GM18502 (cell line): ENCODE data around the gene BUD13.

Source experiments
- ATAC-seq: cut with Tn5 transposase; IDR thresholded peaks from one replicate; pipeline ENCODE4 v1.9.1; 2021; ENCODE audit warnings: mild to moderate bottlenecking; ENCODE audit not compliant: unreplicated experiment, poor library complexity

BUD13 gene

DNA sequence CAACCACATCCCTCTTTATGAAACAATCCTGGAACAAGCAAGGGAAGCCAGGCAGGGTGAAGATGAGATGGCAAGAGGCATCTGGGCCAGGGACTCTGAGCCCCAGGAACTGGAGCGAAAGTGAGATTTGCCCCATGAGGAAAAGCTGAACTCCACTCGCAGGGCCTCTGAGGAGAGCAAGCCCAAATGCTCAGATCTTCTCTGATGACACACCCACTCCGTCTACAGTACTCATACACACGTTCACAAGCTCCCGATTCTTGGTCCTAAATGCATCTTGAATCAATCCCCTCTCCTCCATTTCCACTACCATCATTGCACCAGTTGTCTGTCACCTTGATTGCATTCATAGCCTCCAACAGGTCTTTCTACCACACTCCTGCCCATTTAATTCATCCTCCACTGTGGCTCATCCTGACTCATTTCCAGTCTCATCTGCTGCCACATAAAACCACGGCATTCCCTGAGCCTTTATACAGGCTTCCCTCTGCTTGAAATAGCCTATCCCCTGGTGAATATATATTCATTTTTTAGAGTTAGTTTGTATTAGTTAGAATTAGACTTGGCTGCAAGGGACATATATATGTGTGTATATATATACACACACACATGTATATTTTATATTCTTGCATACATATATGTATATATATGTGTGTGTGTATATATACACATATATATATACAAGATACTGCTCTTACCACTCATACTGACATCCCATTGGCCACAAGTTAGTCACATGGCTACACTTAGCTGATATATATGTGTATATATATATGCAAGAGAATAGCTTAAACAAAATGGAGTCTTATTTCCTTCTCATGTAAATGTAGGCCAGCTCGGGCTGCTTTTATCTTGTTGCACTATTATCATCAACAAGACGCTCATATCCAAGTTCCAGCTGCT, 20.3 kb upstream of the BUD13 start:
- no peak for ATAC-seq

DNA sequence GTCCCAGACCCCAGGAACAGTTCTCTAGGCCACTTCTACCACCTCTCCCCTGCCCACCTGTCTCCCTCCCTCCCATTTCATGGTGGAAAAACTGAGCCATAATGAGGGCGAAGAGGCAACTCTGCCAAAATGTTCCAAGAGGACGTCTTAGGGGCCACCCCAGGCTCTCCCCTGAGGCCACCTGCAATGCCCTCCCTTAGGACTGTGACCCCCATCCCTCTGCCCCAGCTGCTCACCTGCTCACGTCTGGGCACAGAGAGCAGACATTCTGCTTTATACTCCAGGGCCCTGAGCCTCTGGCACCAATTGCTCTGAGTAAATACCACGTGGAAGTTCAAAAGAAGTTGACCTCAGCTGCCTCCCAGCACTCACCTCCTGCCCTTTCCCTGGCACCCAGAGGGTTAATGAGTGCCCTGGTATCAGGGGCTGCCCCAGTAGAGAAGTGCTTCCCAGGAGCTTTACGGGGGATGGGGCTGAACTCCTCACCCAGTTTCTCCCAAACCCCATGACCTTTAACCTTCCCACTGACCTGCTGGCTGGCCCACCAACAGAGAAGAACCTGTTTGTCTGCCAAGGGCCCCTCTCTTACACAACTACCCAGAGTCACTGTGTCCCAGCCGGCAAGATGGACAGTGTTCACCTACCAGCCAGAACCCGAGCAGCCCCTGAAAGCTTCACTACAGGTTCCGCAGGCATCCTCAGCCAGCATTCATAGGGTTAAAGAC, 19.5 kb upstream of the BUD13 start:
- ATAC-seq, result no peak

DNA sequence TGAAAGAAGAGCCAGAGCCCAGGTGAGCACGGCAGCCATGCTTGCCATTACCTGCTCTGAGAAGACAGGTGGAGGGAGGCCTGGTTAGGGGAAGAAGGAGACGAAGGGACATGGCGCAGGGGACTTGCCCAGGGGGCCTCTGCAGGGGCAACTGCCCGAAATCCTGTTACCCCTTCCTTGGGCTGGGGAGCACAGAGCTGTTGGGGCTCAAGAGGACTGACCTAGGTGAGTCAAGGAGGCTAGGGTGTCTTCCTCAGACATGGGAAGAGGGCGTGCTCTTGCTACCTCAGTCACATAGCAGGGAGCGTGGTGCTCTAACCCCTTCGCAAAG, 19.0 kb upstream of the BUD13 start, which contains the start of gene APOA5:
Gene APOA5 (minus strand): TSS at position 67 of the 331 bp plus-strand sequence. CDS start 19 bp downstream, at position 48.
- no peak for ATAC-seq

DNA sequence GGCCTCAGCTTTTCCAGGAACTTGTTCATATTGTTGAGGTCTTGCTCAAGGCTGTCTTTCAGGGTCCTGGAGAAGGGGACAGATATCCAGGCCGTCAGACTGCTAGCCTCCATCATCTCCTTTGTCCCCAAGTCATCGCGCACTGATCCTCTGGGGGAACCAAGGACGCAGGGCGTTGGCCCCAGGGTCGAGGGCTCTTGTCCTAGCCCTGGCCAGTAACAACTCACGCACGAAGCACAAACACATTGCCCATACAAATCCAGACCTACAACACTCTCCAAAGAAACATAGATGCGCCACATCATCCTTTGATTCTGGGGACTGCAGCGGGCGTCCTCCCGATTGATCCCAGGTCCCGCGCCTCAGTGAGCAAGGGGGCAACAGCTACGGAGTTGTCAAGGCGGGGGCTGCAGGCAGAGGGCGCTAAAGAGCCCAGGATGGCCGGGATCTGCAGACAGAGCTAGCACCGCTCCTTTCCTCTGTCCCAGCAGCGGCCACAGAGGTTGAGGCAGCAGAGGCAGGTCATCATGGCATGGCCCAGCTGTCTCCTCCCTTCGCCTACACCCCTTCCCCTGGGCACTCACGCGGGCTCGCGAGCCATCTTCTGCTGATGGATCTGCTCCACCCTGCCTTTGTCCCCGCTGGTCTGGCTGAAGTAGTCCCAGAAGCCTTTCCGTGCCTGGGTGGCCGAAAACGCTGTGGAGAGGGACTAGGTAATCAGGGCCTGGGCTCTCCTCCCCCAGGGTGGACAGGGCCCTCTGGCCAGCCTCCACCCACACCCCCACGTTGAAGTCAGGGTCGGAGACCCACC, 18.4 kb upstream of the BUD13 start:
- no peak for ATAC-seq

DNA sequence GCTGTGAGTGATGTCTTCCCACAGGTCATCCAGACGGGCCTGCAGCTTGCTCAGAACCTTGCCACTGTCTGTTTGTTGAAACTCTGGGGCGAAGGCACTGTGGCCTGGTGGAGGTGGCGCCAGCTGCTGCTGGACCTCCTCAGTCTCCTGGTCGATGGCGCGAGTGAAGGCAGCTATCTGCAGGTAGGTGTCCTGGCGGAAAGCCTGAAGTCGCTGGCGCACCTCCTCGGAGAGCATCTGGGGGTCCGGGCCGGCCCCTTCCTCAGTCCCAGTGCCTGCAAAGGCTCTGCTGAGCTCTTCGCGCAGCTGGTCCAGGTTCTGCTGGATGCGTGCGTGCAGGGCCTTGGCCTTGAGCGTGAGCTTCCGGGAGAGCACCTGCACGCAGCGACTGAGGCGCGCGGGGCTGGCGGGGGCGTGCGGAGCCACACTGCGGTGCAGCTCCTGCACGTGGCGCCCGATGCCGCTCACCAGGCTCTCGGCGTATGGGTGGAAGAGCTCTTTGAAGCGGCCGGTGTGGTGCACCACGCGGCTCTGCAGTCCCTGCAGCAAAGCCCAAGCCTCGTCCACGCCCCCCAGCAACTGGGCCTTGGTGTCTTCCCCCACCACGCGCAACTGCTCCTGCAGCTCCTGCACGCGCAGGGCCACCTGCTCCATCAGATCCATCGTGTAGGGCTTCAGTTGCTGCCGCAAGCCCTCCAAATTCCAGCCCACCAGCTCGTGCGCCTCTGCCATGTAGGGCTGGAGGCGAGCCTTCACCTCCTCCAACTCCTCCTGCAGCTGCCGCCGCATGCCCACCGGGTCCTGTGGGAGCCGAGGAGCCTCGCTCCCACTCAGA, 17.6 kb upstream of the BUD13 start:
- ATAC-seq, result no peak

DNA sequence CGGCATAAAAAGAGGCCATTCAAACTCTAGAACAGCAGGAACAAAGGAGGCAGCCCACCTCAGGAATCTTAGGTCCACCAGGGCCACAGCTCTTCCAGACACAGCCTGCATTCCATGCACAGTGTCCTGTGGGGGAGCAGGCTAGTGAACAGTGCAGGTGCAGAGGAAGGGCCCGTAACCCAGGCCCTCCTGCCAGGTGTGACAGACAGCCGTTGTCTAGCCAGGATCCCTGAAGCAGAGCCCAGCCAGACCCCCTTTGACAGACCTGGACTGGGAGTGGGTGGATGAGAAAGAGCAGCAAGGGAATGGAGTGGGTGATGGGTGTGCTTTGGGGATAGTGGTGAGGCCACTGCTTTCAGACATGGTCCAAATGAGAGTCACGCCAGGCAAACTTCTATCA, 16.2 kb upstream of the BUD13 start:
- ATAC-seq, result no peak

DNA sequence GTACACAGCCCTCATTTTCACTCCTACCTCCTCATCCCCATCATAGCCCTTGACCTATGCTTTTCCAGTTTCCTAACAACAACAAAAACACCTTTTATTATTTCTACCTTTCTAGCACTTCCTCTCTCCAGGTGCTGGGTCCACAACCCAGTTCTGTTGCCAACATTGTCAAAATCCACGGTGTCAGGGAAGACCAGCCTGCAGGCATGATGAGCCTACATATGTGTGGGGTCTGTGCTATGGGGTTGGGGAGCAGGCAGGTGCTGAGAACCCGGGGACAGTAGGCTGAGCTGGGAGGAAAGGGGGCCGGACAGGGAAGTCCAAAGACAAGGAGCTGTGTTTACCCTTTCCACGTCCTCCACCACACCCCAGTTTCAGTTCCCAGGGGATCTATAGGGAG, 15.7 kb upstream of the BUD13 start:
- no peak for ATAC-seq

DNA sequence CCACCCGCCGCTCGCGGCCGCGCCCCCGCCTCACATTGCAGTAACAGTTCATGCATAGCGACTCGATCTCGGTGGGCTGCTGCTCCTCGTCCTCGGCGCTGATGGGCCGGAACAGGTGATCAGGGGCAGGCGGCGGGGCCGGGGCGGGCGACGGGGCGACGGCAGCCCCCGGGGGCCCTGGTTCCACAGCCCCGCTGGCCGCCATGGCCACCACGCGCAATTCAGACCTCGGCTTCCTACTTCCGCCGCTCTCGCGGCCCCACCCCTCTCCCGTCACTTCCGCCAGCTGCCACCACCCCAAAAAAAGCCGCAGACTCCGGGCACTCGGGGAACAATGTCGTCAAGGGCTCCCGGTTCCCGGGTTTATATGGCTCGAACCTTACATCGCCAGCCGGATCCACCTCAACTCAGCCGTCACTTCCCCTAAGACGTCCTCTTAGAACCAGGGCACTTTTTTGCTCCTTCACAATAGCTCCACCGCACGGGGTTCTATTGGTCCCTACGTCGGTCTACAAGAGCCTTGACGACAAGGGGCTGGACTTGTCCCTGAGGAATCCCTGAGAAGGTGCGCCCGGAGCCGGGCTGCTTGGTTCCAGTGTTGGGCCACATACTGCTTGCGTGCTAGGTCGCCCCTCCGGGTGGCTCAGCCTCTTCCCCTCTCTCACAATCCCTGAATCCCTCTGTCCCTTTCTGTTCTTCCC, 15.1 kb upstream of the BUD13 start, which contains the start of gene ZPR1:
Gene ZPR1 (minus strand): TSS at position 238 of the 701 bp plus-strand sequence. CDS start 33 bp downstream, at position 205.
- peak; percentile 91 for ATAC-seq

DNA sequence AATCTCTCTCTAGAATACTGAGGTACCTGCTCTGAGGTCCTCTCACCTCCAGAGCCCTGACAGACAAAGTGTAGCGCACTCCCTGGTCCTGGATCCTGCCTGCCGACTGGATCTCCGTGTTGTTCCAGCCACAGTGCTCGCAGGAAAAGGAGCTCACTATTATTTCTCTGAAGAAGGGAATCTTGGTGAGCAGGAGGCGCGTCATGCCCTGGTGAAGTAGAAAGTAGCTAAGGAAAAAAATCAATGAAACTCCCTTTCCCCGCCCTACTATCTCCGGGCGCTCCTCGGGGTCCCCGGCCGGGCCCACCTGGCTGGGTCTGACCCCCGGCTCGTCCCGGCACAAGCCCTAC, 14.6 kb upstream of the BUD13 start:
- peak; percentile 29 for ATAC-seq

DNA sequence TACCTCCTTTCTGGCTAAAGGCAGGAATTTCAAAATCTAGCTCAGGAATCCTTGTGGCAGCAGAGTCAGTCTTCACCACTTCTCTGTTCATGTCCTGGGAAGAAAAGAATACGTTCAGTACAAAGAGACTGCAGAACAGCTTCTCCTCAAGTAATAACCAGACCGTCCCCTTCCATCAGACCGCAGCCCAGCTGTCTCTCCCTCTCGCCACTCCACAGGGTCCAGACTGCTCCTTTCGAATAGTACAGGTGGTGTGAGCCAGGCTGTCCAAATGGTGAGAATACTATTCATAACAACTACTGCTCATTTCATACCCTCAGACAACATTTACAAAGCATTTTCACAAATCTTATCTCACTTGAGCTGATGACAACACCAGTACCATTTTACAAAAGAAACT, 14.2 kb upstream of the BUD13 start:
- ATAC-seq, result no peak

DNA sequence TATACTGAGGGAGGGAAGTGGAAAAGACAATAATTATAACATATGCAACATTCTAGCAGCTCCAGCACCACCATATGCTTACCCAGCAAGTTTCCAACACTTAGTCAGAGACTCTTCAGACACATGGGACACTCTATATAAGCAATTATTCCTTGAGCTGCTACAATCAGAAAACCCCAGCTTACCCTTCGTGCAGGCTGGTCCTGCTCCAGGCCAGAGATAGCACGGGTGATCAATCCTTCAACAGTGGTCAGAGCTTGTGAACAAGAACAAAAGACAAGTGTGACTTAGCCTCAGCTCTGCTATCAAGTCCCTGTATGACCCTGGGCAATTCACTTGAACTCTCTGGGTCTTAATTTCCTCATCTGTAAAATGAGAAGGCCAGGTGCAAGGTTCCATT, 13.5 kb upstream of the BUD13 start:
- ATAC-seq, result no peak

DNA sequence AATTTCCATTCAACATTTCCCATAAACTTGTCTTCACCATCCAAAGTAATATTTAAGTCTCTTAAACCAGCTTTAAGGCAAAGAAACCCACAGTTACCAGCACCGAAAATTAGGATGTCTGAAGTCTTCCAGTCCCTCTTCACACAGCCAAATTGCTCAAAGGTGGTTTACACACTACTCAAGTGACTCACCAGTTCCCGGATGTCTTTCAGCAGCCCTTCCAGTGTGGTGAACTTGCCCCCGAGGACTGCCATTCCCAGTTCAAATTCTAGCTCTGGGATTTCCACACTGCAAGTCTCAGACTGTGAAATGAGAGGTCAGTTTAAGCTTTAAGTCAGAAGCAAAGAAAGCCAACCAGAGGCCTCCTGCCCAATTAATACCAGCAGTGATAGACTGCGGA, 9.9 kb upstream of the BUD13 start:
- no peak for ATAC-seq

DNA sequence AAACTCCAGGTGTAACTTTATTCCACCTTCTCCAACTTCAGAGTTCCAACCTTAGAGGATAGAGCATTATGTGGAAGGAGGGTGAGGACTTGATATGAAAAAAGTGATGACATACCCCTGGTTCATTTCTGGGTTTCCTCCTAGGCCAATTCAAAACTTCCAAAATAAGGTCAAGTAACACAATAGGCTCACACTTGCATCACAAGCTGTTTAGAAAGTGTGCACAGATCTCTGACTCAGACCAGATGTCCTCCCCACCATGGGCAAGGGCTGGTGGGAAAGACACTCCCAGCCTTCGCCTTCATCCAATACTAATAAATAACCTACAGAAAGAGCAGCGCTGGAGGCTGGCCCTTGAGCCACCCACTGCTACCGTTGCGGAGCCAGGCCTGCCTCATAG, 5.8 kb upstream of the BUD13 start:
- no peak for ATAC-seq

DNA sequence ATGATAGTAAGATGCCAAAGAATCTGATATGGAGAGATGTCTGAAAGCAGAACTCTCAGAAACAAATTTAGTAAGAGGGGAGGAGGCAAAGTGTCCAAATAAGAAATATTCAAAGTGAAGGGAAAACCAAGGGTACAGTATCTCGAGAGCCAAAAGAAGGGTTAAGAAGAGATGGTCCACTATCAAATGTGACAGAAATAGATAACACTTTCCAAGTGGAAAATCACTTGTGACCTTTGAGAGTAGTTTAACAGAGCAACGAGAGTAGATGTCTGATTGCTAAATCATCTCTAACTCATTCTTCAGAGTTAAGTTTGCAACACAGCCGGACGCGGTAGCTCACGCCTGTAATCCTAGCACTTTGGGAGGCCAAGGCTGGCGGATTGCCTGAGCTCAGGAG, 4.3 kb upstream of the BUD13 start:
- ATAC-seq, result no peak

DNA sequence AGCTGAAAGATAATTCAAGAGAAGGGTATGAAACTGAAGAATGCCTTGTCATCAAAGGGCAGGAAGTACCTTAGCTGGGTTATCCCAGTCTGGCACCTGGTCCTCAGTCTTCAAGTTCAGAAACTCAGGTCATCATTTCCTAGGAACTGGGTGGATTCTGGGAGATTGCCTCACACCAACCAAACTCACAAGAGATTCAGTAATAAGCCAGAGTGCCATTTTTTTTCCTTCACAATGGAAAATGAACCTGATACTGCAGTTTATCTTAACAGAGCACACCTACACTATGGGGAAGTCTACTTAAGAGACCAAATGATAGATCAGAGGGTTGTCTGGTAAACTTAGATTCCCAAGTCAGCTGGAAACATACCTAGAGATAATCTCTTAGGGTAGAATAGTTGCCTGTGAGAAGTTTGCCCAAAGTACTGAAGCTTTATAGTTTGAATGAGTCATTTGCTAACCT, 3.8 kb upstream of the BUD13 start:
- ATAC-seq, result no peak

DNA sequence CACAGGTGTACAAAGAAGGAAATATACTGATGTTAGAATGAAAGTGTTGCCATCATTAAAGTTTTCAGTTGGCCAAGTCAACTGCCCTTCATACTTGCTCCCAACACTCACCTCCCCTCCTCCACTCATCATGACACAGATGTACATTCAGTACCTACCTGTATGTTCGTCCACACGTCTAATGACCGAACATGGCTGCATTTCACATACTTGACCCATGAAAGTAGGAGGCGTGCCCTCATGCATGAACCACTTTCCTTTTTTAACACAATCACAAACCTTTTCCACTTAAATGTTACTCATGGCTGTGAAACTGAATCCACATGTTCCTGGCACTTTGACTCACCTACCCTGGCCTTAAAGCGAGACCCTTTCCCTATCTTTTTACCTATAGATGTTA, 3.2 kb upstream of the BUD13 start:
- no peak for ATAC-seq

DNA sequence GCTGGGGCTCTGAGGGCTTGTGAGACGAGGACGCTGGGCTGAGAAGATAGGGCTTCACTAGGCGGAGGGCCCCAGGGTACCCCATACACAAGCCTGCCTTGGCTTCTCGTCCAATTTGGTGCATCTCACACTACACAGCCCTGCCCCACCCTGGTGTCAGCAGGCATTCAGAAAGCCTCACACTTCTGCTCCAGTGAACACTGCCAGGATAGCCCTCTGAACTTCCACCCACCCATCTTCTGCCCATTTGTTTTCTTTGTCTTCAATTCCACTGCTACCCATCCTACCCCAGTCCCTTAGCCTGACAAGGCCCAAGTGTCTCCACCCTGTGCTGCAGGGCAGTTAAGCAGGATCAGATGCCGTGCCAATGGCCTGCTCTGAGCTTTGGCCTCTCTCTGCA, 1.9 kb upstream of the BUD13 start:
- ATAC-seq, result no peak

DNA sequence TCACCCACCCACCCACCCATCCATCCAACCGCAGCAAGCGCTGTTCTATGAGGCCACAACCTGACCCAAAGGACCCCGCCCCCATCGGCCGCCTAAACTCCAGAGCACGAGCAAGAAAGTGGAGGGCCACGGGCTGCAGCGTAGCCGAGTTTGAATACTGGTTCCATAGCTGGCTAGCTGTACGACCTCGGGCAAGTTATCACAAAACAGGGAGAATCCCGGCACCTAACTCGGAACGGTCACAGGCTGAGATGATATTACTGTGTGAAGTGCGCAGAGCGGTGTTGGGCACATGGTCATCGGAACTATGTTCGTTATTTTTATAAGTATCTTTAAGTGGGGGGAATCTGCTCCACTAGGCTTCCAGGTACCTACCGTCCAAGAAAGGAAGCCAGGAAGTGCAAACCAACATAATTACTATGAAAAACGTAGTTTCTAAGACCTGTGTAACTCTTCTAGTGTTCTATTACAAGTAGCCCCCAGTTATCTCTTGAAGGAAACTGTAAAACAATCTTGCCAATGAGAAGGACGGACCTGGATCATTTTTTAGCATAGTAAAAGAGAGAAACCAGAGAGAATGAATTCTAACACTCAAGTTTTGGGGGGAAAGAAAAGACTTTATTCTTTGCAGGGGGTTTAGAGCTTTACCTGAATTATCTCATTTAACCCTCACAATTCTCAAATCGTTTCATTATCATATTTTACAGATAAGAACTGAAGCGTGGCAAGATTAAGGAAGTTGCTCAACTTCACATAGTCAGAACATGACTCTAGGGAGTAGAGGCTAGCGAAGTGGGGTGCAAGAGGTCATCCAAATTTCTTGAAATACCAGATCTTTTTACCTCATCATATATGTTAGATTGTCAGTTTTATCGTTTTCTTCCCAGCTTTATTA, 663 bp upstream of the BUD13 start:
- ATAC-seq, result peak; percentile 40
